A172 (cell line): ENCODE measurements around the gene ATP6V1G2. TPM values are rescaled to one million over a fixed set of nuclear protein-coding genes. Genes with fewer than 3 reads are reported as not detected.
A peak's percentile ranks its signal among the peaks of the same experiment; 100 is the strongest.
"Not testable (repeated sequence)": the region's sequence is repeated elsewhere in the genome, so short reads cannot be mapped to it uniquely, and the experiment has no call there.

ENCODE experiments used
- DNase-seq: peaks from one replicate; pipeline ENCODE4 v3.0.0-alpha.2; 2015; ENCODE audit warnings: low spot score
- total RNA-seq: library from RNA; depleted of rRNA; stranded (reverse); fragments of >200 nt; shearing (Covaris generic); gene quantifications from 2 replicates; pipeline ENCODE4 v1.2.3, GENCODE V29; 2014; rRNA removed

ATP6V1G2 gene
- 1.4 and 2.3 TPM in 2 replicates for total RNA-seq

DNA sequence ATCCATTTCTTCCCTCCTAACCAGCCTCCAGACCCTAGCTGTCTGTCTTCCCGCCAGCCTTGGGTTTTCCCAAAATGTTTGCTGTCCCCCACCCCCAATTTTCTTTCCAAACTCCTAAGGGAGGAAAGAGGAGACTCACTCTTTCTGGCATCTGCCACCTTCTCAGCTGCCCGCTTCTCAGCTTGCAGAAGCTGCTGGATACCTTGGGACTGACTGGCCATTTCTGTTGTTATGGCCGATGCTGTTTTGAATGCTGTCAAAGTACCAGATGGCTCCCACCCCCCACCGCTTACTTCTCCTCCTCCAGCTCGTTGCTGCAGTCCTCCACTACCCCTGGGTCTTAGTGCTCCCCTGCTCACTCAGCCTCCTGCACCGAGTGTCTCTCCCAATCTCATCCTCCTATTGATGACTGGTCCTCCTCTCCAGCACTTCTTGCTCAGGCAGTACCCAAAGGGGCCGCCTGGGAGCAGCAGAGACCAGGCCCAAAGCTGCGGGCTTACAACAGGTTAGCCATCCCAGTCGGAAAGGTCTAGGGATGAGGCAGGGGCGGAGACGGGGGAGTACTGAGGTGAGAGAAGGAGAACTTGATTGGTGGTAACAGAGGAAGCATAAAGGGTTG is at the start of gene ATP6V1G2:
Gene ATP6V1G2, minus strand, starts transcription at position 270 of the 619 bp plus-strand sequence. Its CDS starts 49 bp downstream, at position 221.
- peak; percentile 84 for DNase-seq

DNA sequence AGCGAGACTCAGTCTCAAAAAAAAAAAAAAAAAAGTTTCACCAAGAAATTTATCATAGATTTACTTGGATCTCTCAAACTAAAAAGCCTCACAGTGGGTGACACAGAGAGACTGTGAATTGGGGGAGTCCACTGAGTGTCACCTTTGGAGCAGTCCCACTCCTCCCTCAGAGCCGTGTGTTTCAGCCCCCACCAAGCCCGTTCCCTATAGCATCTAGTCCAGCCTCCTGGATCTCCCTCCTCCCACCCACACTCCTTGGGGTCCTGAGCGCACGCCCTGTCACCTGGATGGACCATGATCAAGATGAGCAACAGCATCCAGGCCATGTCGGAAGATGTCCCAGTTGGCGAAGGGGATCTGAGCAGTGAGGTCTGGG is 46.0 kb upstream of the ATP6V1G2 start:
- DNase-seq = no peak

DNA sequence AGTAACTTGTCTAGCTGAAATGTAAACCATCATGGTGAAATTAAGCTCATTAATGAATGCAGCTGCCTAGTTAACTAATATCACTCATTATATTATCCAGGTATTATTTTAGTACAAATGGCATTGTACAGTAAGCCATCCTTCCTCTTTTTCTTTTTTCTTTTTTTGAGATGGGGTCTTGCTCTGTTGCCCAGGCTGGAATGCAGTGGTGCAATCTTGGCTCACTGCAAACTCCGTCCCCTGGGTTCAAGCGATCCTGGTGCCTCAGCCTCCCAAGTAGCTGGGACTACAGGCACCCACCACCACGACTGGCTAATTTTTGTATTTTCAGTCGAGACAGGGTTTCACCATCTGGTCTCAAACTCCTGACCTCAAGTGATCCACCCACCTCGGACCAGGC is 44.3 kb upstream of the ATP6V1G2 start:
- DNase-seq = not testable (repeated sequence)

DNA sequence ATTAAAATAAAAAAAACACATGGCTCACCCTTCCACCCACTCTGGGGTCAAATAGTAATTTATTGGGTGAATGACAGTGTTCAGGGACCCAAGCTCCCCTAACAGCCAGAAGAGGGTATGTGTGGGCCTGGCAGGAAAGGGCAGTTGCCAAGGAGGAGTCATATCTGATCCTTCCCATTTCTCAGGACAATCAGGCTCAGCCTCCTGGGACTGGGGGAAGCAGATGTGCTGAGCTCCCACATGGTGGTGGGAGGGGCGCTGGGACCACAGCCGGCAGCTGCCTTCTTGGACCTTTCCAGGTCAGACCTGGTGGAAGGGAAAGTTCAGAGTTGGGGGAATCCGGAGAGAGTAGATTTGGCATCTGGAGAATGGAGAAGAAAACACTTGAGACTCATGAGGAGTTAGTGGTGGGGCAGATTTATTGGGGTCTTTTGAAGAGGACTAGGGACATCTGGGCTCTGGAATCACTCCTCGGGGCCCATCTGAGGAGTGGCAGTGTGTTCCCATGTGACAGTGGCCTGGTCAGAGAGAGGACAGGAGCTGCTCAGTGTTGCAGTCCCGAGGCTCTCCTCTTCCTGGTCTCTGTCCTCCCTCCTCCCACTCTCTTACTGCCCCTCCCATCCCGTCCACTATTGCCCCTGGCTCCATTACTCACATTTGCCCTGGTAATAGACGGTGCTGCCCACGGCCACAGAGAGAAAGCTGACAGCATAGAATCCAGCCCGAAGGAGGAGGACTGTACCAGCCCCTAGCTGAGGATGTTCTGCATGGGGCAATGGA is 42.7 kb upstream of the ATP6V1G2 start:
- no peak for DNase-seq

DNA sequence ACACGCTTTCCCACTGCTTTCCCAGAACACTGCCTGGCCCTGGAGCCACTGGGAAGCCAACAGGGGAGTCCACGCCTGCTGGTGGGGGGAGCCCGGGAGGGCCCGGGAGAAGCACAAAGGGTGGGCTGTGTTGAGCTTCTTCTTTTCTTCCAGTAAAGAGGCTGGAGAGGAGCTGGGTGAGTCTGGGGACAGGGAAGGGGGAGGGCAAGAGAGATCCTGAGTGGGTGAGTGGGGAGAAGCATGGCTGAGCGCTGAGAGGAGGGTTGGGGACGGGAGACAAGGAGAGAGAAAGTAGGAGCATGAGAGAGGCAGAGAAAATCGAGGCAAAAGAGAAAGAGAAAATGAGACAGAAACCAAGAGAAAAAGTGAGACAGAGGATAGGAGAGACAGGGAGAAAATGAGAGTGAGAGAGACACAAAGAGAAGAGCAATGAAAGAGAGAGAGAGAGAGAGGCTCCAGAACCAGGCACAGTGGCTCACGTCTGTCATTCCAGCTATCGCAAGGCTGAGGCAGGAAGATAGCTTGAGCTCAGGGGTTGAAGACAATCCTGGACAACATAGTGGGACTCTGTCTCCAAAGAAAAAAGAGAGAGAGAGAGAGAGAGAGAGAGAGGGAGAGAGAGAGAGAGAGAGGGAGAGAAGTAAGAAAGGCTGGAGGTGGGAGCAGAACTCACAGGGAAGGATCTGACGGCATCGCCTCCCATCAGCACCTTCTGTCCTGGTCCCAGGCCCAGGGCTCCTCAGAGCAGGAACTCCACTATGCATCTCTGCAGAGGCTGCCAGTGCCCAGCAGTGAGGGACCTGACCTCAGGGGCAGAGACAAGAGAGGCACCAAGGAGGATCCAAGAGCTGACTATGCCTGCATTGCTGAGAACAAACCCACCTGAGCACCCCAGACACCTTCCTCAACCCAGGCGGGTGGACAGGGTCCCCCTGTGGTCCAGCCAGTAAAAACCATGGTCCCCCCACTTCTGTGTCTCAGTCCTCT is 41.7 kb upstream of the ATP6V1G2 start:
- DNase-seq = no peak

DNA sequence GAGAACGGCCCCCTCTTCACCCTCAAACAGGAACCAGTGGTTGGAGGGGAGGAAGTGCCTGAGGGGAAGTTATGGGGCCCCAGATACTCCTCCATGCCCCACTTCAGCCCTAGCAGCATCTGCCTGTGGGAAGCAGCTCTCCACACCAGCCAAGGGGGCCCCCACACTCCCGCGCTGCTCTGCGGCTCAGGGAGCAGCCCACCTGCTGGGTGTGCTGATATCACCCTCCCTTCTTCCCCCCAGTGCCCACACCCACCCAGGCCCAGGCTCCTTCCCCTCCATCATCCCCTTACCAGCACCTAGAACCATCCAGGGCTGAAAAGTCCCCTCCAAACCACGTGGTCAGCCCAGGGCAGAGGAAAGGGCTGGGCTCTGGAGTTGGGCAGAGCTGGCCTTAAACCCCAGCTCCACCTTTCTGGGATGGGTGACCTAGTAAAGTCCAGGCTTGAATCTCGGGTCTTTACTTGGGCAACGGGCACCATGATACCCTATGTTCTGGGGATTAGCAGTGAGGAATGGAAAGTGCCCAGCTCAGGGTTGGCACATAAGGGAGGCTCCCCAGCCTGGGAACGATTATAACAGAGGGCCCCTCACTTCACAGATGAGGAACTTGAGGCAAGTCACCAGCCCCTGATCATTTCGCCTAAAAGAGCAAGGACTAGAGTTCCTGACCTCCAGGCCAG is 40.3 kb upstream of the ATP6V1G2 start:
- DNase-seq = no peak

DNA sequence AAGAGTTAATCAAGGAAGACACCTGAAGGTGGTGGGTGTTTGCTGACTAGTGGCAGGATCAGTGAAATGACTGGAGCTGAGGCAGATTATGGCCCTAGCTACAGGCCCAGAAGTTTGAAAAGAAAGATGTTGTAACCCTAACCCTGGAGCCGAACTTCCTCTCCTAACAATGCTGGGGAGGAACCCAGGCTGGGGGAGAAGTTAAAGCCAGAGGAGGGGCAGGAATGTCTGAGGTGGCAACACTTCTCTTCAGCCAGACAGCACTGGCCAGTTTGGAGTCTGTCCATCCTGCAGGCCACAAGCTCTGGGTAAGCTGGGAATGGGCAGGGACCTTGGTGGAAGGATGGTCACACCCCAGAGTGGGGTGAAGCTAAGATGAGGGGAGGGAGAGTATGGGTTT is 39.6 kb upstream of the ATP6V1G2 start, which contains the start of gene LST1:
Gene LST1, plus strand, starts transcription at position 270 of the 400 bp plus-strand sequence. CDS start 1,023 bp downstream, outside the sequence.
- no peak for DNase-seq

DNA sequence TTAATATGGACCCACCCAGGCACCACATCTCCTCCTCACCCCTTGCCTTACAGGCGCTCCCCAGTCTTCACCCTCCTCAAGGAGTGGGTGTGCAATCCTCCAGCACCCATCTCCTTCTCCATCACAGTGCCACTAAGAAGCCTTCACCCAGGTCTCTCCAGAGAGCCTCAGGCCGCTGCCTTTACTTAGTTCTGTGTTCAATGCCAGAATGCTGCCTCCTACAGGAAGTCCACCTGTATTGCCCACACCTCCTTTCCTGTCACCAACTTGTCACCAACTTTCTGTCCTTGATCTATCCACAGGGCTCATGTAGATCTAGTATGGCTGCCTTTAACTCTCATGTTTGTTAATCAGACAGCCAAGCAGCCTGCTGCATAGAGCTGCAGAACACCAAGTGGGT is 39.1 kb upstream of the ATP6V1G2 start:
- peak; percentile 7 for DNase-seq

DNA sequence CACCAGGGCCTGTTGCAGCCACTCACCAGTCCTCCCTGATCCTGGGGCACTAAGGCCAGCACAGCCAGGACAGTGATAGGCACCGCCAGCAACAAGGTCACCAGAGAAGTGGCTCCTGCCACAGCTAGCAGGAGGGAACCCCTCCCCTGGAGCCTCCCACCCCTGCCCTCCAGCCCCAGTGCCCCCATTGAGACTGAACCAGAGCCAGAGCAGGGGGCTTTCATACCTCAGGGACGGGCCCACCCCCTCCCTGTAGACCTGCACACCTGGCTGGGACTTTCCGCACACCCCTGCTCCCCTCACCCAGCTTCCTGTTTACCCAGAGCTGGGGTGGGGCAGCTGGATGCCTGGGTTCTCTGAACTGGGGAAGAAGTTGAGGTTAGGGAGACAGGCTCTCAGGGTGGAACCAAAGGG is 35.8 kb upstream of the ATP6V1G2 start, which contains the start of gene LTB:
Gene LTB, minus strand, starts transcription at position 195 of the 414 bp plus-strand sequence. Its CDS starts 7 bp downstream, at position 188.
- no peak for DNase-seq

DNA sequence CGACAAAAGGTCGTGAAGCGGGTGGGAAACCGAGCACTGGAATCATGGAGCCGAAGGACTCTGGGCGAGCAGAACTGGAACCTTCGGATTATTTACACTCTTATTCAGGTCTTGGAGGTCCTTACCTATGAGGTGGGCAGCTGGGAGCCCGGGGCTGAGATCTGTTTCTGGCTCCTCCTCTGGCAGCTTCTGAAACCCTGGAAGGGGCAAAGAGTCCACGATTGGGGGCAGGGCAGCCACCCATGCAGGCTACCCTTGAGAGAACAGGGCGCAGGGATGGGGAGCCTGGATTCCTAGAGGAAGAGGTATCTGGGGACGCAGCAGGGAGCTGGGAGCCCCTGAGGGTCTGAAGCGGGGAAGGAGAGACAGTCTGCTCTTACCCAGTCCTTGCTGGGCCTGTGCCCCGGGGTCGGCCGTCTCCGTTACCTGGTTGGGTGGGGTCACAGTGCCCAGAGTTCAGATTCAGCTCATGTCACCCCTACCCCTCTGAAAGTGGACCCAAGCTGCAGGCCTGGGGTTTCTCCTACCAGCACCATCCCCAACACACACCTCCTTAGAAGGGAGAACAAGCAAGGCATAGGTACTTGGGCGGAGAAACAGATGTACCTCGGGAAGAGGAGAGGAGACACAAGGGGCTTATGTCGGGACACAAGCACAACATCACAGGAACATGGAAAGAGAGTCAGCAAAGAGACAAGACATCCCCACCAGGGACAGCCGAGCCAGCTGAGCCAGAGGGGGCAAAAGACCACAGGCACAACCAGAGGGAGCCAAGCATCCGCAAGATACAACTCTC is 35.2 kb upstream of the ATP6V1G2 start:
- no peak for DNase-seq

DNA sequence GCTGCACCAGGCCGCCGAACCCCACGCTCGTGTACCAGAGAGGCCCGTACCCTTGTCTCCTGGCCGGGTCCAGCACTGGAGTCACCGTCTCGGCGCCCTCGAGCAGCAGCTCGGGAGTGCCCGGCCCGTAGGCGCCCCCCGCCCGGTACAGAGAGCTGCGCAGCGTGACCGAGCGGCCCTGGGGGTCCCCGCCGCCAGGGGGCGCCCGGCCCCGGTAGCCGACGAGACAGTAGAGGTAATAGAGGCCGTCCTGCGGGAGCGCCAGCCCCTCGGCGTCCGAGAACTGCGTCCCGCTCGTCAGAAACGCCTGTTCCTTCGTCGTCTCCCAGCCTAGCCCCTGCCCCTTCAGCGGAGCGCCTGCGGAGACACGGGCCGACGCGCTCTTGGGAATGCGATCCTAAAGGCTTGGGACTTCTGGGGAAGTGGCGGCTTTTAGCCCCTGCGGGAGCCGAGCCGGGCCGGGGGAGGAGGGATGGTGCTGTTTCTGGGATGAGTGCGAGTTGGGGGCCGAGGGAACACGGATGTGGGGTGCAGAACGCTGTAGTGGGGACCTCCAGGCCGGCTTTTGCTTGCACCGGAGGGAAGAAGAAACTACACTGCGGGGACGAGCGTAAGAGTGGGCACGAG is 34.5 kb upstream of the ATP6V1G2 start:
- DNase-seq = peak; percentile 48

DNA sequence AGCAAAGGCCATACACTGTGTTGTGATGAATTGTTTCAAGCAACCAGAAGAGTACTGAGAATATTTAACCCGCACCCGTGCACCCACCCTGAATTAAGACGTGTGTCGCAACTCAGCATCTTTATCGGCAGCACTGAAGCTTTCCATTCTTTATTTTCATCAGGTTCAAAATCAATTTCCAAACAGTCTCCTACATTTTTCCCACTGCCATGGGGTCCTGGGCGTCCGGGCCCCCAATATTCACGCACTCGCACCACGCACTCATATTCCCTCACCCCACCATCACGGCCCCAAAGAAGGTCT is 34.0 kb upstream of the ATP6V1G2 start:
- DNase-seq = no peak

DNA sequence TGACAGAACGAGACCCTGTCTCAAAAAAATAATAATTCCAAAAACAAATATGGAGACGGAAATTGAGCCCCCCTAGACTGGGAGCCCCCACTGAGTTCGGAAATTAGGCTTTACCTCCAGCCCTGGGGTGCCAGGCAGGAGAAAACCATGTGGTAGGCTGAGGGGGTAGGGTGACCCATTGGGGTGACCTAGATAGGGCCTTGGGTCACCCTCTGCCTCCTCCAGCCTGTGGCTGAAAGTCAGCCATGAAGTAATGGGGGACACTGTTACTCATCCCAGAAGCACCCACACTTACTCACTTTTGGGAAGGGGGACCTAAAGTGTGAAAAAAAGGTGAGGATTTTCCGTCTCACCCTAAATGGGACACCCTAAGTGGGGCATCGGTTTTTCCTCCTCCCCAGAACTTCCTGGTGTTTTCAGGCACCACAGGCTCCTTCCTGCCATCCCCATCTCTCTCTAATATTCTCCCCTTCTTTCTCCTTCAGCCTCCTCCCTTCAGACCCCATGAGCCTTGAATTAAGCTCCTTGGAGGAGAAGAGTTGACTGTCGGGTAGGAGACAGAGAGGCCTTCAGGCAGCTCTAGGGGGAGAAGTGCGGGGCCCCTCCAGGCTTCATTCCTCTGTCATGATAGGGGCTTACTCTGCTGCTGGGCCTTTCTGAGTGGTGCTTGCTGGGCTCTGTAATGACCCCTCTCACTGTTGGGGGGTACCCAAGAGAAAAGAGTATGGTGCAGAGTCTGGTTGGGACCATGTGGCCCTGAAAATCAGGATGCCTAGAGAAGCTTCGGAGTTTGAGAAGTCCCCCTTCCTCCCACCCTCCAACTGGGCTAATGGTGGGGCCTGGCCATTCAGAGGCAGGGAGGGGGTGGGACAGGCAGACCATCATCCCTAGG is 33.4 kb upstream of the ATP6V1G2 start:
- DNase-seq = no peak

DNA sequence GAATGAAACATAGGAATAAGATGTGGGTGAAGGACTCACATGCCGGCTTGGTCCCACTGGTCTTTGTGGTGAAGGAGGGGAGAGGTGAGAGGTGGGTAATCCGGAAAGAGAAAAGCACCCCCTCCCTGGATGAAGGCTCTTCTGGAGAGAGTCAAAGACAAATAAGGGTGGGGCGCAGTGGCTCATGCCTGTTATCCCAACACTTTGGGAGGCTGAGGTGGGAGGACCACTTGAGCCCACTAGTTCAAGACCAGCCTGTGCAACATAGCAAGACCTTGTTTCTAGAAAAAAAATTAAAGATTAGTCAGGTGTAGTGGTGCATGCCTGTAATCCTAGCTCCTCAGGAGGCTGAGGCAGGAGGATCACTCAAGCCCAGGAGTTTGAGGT is 32.7 kb upstream of the ATP6V1G2 start:
- DNase-seq = no peak

DNA sequence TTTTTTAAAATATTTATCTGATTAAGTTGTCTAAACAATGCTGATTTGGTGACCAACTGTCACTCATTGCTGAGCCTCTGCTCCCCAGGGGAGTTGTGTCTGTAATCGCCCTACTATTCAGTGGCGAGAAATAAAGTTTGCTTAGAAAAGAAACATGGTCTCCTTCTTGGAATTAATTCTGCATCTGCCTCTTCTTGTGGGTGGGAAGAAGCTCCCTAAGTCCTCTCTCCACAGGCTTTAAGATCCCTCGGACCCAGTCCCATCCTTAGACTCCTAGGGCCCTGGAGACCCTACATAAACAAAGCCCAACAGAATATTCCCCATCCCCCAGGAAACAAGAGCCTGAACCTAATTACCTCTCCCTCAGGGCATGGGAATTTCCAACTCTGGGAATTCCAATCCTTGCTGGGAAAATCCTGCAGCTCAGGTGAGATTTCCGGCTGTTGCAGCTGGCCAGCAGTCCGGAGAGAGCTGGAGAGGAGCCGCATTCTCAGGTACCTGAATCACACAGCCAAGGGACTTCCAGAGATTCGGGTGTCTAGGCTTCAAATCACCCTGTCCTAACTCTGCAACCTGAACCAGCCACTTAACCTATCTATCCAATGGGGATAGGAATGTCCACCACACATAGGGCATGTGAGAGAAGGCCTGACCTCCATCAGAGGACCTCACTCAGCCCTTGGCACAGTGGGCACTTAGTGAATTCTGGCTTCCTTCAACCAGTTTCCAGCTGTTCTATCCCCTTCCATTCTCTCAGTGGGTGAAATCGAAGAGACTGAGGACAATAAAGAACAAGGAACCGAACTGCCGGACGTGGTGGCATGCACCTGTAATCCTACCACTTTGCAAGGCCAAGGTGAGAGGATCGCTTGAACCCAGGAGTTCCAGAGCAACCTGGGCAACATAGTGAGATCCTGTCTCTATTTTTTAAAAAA is 32.0 kb upstream of the ATP6V1G2 start:
- peak; percentile 11 for DNase-seq

DNA sequence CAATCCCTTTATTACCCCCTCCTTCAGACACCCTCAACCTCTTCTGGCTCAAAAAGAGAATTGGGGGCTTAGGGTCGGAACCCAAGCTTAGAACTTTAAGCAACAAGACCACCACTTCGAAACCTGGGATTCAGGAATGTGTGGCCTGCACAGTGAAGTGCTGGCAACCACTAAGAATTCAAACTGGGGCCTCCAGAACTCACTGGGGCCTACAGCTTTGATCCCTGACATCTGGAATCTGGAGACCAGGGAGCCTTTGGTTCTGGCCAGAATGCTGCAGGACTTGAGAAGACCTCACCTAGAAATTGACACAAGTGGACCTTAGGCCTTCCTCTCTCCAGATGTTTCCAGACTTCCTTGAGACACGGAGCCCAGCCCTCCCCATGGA is 31.2 kb upstream of the ATP6V1G2 start:
- DNase-seq = no peak

DNA sequence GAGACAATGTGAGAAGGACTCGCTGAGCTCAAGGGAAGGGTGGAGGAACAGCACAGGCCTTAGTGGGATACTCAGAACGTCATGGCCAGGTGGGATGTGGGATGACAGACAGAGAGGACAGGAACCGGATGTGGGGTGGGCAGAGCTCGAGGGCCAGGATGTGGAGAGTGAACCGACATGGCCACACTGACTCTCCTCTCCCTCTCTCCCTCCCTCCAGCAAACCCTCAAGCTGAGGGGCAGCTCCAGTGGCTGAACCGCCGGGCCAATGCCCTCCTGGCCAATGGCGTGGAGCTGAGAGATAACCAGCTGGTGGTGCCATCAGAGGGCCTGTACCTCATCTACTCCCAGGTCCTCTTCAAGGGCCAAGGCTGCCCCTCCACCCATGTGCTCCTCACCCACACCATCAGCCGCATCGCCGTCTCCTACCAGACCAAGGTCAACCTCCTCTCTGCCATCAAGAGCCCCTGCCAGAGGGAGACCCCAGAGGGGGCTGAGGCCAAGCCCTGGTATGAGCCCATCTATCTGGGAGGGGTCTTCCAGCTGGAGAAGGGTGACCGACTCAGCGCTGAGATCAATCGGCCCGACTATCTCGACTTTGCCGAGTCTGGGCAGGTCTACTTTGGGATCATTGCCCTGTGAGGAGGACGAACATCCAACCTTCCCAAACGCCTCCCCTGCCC is 30.6 kb upstream of the ATP6V1G2 start:
- DNase-seq = no peak
